Measurements from ENCODE around the gene WDR3.

The WDR3 gene

DNA sequence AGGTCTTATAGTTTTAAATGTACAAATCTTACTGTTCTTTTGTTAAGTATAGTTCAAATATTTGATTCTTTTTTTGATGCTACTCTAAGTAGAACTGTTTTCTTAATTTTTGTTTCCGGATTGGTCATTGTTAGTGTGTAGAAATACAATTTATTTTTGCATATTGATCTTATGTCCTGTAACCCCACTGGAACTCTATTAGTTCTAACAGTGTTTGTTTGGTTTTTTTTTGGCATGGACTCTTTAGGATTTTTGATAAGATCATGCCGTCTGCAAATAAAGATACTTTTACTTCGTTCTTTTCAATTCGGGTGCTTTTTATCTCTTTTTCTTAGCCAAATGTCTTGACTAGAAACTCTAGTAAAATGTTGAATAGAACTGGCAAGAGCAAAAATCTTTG, 26.6 kb upstream of the WDR3 start:
- Histone ChIP-seq H3K79me2 (ENCODE audit: insufficient read depth, low read length) (no peaks in the 10 kb centered on the region), H3K9ac (ENCODE audit: low read length) (no peak overlapping the region)

DNA sequence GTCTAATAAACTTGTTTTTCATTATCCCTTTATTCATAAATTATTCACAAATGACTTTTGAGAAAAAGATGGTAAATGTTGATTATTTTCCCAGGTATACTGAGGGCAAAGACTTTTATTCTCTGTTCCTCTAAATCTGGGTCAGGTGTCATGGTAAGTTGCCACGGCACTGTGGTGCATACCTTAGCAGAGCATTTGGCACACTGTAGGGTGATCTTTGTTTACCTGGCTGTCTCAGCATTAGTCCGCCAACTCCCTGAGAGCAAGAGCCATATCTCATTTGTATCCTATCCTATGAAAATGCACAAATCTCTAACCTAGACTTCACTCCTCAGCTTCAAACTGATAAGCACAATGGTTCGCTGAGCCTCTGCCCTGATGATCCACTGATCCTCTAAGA, 25.1 kb upstream of the WDR3 start:
- no peaks in the 10 kb centered on the region for H3K9me2 ChIP-seq (replicated peaks; ENCODE audit: insufficient read depth, low read length)
- H4K20me1 ChIP-seq (ENCODE audit: low read depth, low read length) = no peaks in the 10 kb centered on the region
- no peak overlapping the region for H3K4me3 ChIP-seq (ENCODE audit: insufficient read depth, low read length, poor library complexity, severe bottlenecking)
- no peaks in the 10 kb centered on the region for H3F3A ChIP-seq (ENCODE audit: insufficient read depth)
- no peaks in the 10 kb centered on the region for H3K79me2 ChIP-seq (ENCODE audit: insufficient read depth, low read length)
- H3K9me3 ChIP-seq (ENCODE audit: insufficient read depth, low read length) = no peaks in the 10 kb centered on the region
- peaks cover 10% of the 10 kb centered on the region; the same call in 1 of the 2 replicates for H3K36me3 ChIP-seq (ENCODE audit: low read length)
- H3K27me3 ChIP-seq (ENCODE audit: low read length) = no peaks in the 10 kb centered on the region
- H3K4me2 ChIP-seq (ENCODE audit: low read depth, low read length, poor library complexity, severe bottlenecking) = no peak overlapping the region
- TF ChIP-seq CTCF (IDR thresholded peaks at IDR 0.05; ENCODE audit: insufficient read depth, low read length, poor library complexity, severe bottlenecking) (no peak), EZH2phosphoT487 (conservative IDR thresholded peaks at IDR 0.05; ENCODE audit: low read length) (no peak)
- no peak overlapping the region for H3K9ac ChIP-seq (ENCODE audit: low read length)
- no peak overlapping the region for H3K27ac ChIP-seq (ENCODE audit: low read depth, low read length)
- H2AFZ ChIP-seq (ENCODE audit: low read depth, low read length, severe bottlenecking) = no peak overlapping the region

More for the DNA sequence above, 26.6 kb upstream of the WDR3 start:
- Histone ChIP-seq H3K9me2 (replicated peaks; ENCODE audit: insufficient read depth, low read length) (no peaks in the 10 kb centered on the region), H3K27ac (ENCODE audit: low read depth, low read length) (no peak overlapping the region), H4K20me1 (ENCODE audit: low read depth, low read length) (no peaks in the 10 kb centered on the region), H3K36me3 (ENCODE audit: low read length) (peaks cover 10% of the 10 kb centered on the region; the same call in 1 of the 2 replicates), H3K27me3 (ENCODE audit: low read length) (no peaks in the 10 kb centered on the region), H3K9me3 (ENCODE audit: insufficient read depth, low read length) (no peaks in the 10 kb centered on the region), H3F3A (ENCODE audit: insufficient read depth) (no peaks in the 10 kb centered on the region), H3K4me2 (ENCODE audit: low read depth, low read length, poor library complexity, severe bottlenecking) (no peak overlapping the region), H2AFZ (ENCODE audit: low read depth, low read length, severe bottlenecking) (no peak overlapping the region), H3K4me3 (ENCODE audit: insufficient read depth, low read length, poor library complexity, severe bottlenecking) (no peak overlapping the region)
- TF ChIP-seq CTCF (IDR thresholded peaks at IDR 0.05; ENCODE audit: insufficient read depth, low read length, poor library complexity, severe bottlenecking) = no peak
- TF ChIP-seq EZH2phosphoT487 (conservative IDR thresholded peaks at IDR 0.05; ENCODE audit: low read length) = no peak

DNA sequence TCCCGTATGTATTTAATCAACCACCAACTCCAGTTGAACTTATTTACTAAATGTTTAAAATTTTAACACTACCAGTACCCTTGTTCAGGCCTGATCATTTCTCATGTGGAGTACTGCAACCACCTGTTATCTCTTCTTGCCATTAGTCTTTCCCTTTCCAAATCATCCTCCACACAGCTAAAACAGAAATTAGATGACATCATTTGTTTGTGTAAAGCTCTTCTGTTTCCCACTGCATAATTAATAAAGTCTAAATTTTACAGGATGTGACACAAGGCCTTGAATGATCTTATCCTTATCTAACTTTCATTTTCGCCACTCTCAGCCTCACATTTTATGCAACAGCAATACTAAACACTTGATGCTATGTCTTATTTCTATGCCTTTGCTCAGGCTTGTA, 24.5 kb upstream of the WDR3 start:
- Histone ChIP-seq H3K9me3 (ENCODE audit: insufficient read depth, low read length) (no peaks in the 10 kb centered on the region), H3K9me2 (replicated peaks; ENCODE audit: insufficient read depth, low read length) (no peaks in the 10 kb centered on the region), H3K36me3 (ENCODE audit: low read length) (peaks cover 12% of the 10 kb centered on the region; the same call in 1 of the 2 replicates), H3K9ac (ENCODE audit: low read length) (no peak overlapping the region), H3K79me2 (ENCODE audit: insufficient read depth, low read length) (no peaks in the 10 kb centered on the region), H3K4me3 (ENCODE audit: insufficient read depth, low read length, poor library complexity, severe bottlenecking) (no peak overlapping the region), H3F3A (ENCODE audit: insufficient read depth) (no peaks in the 10 kb centered on the region), H3K27me3 (ENCODE audit: low read length) (no peaks in the 10 kb centered on the region), H4K20me1 (ENCODE audit: low read depth, low read length) (no peaks in the 10 kb centered on the region), H2AFZ (ENCODE audit: low read depth, low read length, severe bottlenecking) (no peak overlapping the region), H3K4me2 (ENCODE audit: low read depth, low read length, poor library complexity, severe bottlenecking) (no peak overlapping the region), H3K27ac (ENCODE audit: low read depth, low read length) (no peak overlapping the region)
- TF ChIP-seq EZH2phosphoT487 (conservative IDR thresholded peaks at IDR 0.05; ENCODE audit: low read length) (no peak), CTCF (IDR thresholded peaks at IDR 0.05; ENCODE audit: insufficient read depth, low read length, poor library complexity, severe bottlenecking) (no peak)
